GM13976 (cell line): ENCODE data around the gene PSMB2.

Source experiments
- DNase-seq: peaks from one replicate; pipeline ENCODE4 v3.0.0; 2012; ENCODE audit warnings: low spot score
- in situ Hi-C: fragments of 300-500 bp; cut with MboI; formaldehyde crosslinking; loops from one replicate; pipeline ENCODE4 v1.12.0; 2022; ENCODE audit warnings: low sequenced_read_pairs, mixed read lengths, inconsistent platforms; ENCODE audit not compliant: unreplicated experiment
- TF ChIP-seq, protein P1 (sequence below): IDR thresholded peaks from 2 replicates; pipeline ENCODE4 v1.5.1; 2012; ENCODE audit warnings: borderline replicate concordance, mild to moderate bottlenecking; ENCODE audit not compliant: insufficient read depth; ENCODE audit errors: extremely low read depth, missing control alignments, control extremely low read depth

PSMB2 gene

DNA sequence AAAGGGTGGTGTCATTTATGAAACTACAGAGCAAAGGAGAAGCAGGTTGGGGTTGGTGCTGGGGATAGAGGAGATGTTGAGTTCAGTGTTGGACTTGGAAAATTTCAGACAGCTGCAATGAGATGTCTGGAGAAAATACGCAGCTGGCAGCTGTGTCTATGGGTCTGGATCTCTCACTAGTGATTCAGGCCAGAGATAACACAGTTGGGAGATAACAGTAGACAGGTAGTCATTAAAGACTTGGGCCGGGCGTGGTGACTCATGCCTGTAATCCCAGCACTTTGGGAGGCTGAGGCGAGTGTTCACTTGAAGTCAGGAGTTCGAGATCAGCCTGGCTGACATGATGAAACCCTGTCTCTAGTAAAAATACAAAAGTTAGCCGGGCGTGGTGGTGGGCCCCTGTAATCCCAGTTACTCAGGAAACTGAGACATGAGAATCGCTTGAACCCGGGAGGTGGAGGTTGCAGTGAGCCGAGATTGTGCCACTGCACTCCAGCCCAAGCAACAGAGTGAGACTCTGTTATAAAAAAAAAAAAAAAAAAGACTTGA, 70.7 kb downstream of the PSMB2 start:
- no peak for DNase-seq
- TF ChIP-seq, protein P1, sequence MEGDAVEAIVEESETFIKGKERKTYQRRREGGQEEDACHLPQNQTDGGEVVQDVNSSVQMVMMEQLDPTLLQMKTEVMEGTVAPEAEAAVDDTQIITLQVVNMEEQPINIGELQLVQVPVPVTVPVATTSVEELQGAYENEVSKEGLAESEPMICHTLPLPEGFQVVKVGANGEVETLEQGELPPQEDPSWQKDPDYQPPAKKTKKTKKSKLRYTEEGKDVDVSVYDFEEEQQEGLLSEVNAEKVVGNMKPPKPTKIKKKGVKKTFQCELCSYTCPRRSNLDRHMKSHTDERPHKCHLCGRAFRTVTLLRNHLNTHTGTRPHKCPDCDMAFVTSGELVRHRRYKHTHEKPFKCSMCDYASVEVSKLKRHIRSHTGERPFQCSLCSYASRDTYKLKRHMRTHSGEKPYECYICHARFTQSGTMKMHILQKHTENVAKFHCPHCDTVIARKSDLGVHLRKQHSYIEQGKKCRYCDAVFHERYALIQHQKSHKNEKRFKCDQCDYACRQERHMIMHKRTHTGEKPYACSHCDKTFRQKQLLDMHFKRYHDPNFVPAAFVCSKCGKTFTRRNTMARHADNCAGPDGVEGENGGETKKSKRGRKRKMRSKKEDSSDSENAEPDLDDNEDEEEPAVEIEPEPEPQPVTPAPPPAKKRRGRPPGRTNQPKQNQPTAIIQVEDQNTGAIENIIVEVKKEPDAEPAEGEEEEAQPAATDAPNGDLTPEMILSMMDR = no peak
- in situ Hi-C loops = no loop called here

DNA sequence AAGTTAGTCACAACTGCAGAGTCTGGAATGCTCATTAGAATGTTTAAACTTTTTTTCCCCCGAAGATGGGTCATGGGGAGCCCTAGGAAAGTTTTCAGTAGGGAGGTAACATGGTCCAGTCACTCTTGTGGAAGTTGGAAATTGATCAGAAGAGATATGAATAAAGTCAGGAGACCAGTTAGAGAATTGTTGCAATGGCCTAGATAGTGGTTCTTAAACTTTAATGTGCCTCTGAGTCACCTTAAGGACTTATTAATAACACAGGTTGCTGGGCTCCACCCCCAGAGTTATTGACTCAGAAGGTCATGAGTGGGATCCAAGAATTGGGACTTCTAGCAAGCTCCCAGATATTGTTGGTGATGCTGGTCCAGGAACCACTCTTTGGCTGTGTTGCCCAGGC, 71.4 kb downstream of the PSMB2 start:
- TF ChIP-seq, protein P1 = no peak
- in situ Hi-C loops = loop anchor here (5.0 kb wide), 1 partner anchor 147 kb away; the partner anchor contains the start of gene C1orf216
- DNase-seq = no peak

DNA sequence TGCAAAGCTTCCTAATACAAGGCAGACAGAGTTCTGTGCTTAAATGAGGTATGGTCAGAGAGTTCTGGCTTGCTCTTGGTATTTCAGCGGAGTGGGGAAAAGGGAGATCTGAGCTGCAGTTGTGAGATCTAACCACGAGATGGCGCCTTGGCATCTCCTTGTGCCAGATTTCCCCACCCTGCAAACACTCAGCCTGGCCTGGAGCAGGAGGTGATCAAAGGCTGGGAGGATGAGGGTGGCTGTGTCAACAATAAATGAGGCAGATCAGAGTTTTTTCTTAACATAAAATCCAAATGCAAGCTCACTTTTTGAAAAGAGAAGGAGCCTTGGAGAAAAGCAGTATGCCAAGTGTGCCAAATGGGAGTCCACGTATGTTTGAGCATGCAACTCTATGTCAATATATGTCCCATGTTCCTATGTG, 72.3 kb downstream of the PSMB2 start:
- DNase-seq = peak; percentile 83
- in situ Hi-C loops = loop anchor here (5.0 kb wide), 1 partner anchor 148 kb away; the partner anchor contains the start of gene C1orf216
- TF ChIP-seq, protein P1 = peak; percentile 81

DNA sequence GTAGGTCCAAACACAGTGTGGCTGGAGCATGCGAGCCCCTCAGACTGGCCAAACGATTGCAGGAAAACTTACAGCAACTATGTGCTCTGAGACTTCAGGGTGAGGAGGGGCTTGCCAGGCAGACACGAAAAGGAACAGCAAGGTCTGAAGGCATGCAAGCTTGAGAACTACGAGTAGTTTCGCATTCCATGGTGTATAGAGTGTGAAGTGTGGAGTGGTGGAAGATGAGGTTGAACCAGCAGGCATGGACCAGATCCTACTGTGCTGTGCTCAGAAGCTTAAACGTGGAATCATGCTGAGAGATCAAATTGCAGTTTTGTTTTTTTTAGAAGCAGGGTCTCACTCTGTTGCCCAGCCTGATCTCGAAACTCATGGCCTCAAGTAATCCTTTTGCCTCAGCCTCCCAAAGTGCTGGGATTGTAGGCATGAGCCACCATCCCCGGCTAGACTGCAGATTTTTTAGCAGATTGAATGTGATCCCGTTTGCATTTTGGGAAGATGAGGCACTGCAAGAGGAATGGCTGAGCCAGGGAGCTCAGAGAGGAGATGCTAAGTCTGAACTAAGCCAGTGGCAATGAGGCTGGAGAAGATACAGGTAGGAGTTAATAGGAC, 73.3 kb downstream of the PSMB2 start:
- in situ Hi-C loops = loop anchor here (5.0 kb wide), 1 partner anchor 149 kb away; the partner anchor contains the start of gene C1orf216
- TF ChIP-seq, protein P1 = no peak
- DNase-seq = no peak

DNA sequence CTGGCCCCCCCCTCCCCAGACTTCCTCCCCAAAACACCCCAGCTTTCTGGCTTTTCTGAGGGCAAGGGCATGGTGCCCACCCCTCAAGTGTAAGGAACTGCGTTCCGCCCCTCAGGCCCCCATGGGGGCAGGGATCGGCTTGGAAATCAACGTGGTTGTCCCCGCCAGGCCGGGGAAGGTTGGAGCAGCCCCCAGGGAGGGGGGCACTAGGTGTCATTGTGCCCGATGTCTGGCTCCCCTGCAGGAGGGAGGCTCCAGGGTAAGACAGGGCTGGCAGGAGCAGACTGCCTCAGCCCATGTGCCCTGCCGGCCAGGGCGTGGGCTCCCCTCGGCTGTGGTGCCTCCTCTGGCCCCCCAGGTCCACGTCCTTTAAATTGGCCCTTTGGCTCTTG, 75.6 kb downstream of the PSMB2 start:
- in situ Hi-C loops = loop anchor here (5.0 kb wide), 1 partner anchor 152 kb away; the partner anchor contains the start of gene C1orf216
- TF ChIP-seq, protein P1 = no peak
- no peak for DNase-seq

DNA sequence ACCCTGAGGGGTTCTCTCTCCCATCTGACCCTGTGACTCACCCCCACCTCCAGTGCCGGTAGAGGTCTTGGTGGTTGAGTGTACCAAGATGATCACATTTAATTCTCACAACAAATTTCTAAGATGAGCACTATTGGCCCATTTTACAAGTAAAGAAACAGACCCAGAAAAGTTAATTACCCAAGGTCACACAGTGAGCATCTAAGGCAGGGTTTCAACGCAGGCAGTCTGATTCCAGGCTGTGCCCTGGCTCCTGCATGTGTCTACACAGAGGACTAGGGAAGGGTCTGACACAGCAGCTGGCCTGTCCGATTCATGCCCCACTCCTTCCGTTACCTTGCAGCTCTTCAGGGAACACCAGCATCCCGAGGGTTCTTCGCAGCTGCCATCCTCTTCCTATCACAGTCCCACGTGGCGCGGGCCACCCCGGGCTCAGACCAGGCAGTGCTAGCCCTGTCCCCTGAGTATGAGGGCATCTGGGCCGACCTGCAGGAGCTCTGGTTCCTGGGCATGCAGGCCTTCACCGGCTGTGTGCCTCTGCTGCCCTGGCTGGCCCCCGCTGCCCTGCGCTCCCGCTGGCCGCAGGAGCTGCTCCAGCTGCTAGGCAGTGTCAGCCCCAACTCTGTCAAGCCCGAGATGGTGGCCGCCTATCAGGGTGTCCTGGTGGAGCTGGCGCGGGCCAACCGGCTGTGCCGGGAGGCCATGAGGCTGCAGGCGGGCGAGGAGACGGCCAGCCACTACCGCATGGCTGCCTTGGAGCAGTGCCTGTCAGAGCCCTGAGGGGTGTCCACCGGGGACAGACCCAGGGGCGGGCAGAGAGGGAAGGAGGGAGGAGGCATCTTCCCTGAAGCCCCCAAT, 76.2 kb downstream of the PSMB2 start:
- in situ Hi-C loops = loop anchor here (5.0 kb wide), 2 partner anchors 108 to 152 kb away; partner anchors contain the start of gene C1orf216
- no peak for DNase-seq
- TF ChIP-seq, protein P1 = no peak
